SK-N-MC (cell line): ENCODE results near the gene PDE4D.

ENCODE experiments used
- DNase-seq: peaks from one replicate; pipeline ENCODE4 v3.0.0-alpha.2; 2011; ENCODE audit warnings: low read depth, low spot score
- H3K27ac ChIP-seq: fragments of 200-600 bp; sonication (generic); 2 replicates; pipeline ENCODE4 v1.5.1; 2016; ENCODE audit warnings: mixed run types
- H3K36me3 ChIP-seq: fragments of 200-600 bp; sonication (generic); 2 replicates; pipeline ENCODE4 v1.6.1; 2017; ENCODE audit warnings: antibody characterized with exemption, low read length, mixed read lengths; ENCODE audit not compliant: insufficient read depth
- H3K4me3 ChIP-seq: fragments of 200-600 bp; sonication (generic); 2 replicates; pipeline ENCODE4 v1.5.1; 2016
- H3K9ac ChIP-seq: fragments of 200-600 bp; sonication (generic); 2 replicates; pipeline ENCODE4 v1.8.0; 2017; ENCODE audit warnings: mixed run types, mixed read lengths; ENCODE audit not compliant: insufficient read length
- H3K9me3 ChIP-seq: fragments of 200-600 bp; sonication (generic); 2 replicates; pipeline ENCODE4 v1.6.1; 2017; ENCODE audit warnings: low read depth, mild to moderate bottlenecking, antibody characterized with exemption, low read length, moderate library complexity, mixed read lengths
- EZH2 ChIP-seq: fragments of 200-600 bp; sonication (generic); IDR thresholded peaks from one replicate; pipeline ENCODE4 v1.6.1; 2017; ENCODE audit warnings: antibody characterized with exemption
- FOXP2 ChIP-seq: optimal IDR thresholded peaks from 2 replicates; pipeline ENCODE3; 2011; ENCODE audit warnings: mild to moderate bottlenecking, moderate library complexity; ENCODE audit not compliant: insufficient read depth; ENCODE audit errors: extremely low read length, control extremely low read depth
- POLR2AphosphoS5 ChIP-seq: IDR thresholded peaks from 2 replicates; pipeline ENCODE4 v1.6.1; 2012; ENCODE audit warnings: mild to moderate bottlenecking, low read depth, low read length, borderline replicate concordance

Gene PDE4D

DNA sequence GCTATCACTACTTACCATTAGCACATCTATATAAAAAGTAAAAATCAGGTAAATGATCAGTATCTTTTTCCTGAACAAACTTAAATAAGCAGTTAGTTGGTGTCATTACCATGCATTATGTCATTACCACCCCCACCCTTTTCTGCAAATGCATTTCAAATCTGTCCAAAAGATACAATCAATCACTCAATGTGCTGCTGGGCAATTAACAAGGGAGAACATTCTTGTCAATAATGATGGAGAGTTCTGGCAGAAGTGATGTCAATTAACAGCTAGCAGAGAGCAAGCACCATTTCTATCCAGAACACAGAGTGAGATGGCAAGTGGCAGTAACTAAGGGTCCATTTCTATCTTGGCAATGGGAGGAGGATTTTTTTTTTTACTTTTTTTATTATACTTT lies 3.5 kb upstream of the PDE4D start:
- TF ChIP-seq FOXP2 (no peak), EZH2 (no peak), POLR2AphosphoS5 (no peak)
- H3K9me3 ChIP-seq: no peaks in the 10 kb centered on the region
- no peak overlapping the region for H3K4me3 ChIP-seq
- no peak overlapping the region for H3K27ac ChIP-seq
- DNase-seq: no peak
- H3K9ac ChIP-seq: no peak overlapping the region
- no peaks in the 10 kb centered on the region for H3K36me3 ChIP-seq

- DNase-seq: no peak
- TF ChIP-seq EZH2 (no peak), POLR2AphosphoS5 (no peak), FOXP2 (no peak)
- Histone ChIP-seq H3K36me3 (no peaks in the 10 kb centered on the region), H3K9me3 (no peaks in the 10 kb centered on the region), H3K27ac (no peak overlapping the region), H3K9ac (no peak overlapping the region), H3K4me3 (no peak overlapping the region)
These were observed 1.4 kb downstream of the PDE4D start for GRCh38 chr5:59891962-59892643.

DNA sequence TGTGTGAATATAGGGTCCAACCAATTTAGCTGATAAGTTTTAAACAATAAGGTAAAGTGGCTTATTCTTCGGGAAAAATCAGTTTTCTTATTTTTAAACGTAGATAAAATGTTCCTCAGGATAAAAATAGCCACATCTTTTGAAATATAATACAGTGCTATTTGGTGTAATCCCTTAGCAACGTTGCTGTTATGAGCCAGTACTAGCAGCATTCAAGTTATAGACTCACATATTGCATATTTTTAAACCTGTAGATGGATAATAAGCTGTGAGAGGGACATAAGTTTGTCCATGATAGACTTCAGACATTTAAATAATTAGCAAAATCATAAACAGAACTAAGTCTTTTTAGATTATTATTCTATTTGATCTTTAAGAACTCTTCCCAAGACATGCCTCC lies 6.3 kb downstream of the PDE4D start:
- DNase-seq: no peak

DNA sequence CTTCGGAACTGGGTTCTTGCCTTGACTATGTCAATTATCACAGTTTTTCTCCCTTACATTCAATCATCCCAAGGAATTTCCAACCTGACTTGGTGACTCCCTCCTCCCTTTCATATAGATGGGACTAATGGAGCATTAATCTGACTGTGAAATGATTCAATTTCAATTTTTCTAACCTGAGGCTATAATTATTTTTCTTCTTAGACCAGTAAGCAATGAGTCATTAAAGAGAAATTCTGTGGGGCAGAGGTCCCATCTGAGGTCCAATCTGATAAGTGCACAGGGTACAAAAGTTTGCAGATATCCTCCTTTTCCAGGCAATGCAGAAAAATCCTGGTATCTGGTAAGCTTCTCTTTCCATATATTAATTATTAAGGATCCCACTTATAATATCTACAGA lies 18.9 kb downstream of the PDE4D start:
- TF ChIP-seq EZH2 (no peak), FOXP2 (no peak), POLR2AphosphoS5 (no peak)
- no peak for DNase-seq
- Histone ChIP-seq H3K36me3 (no peaks in the 10 kb centered on the region), H3K9ac (no peak overlapping the region), H3K27ac (no peak overlapping the region), H3K4me3 (no peak overlapping the region), H3K9me3 (no peaks in the 10 kb centered on the region)

More for the DNA sequence above, 6.3 kb downstream of the PDE4D start:
- H3K27ac ChIP-seq: no peak overlapping the region
- H3K9me3 ChIP-seq: no peaks in the 10 kb centered on the region
- TF ChIP-seq EZH2: no peak
- no peak for TF ChIP-seq FOXP2
- TF ChIP-seq POLR2AphosphoS5: no peak
- no peak overlapping the region for H3K4me3 ChIP-seq
- no peak overlapping the region for H3K9ac ChIP-seq
- no peaks in the 10 kb centered on the region for H3K36me3 ChIP-seq

GRCh38 chr5:59873113-59873512 lies 20.4 kb downstream of the PDE4D start:
- Histone ChIP-seq H3K36me3 (no peaks in the 10 kb centered on the region), H3K9ac (no peak overlapping the region), H3K27ac (no peak overlapping the region), H3K4me3 (no peak overlapping the region), H3K9me3 (no peaks in the 10 kb centered on the region)
- no peak for DNase-seq
- TF ChIP-seq FOXP2: no peak
- no peak for TF ChIP-seq POLR2AphosphoS5
- no peak for TF ChIP-seq EZH2

DNA sequence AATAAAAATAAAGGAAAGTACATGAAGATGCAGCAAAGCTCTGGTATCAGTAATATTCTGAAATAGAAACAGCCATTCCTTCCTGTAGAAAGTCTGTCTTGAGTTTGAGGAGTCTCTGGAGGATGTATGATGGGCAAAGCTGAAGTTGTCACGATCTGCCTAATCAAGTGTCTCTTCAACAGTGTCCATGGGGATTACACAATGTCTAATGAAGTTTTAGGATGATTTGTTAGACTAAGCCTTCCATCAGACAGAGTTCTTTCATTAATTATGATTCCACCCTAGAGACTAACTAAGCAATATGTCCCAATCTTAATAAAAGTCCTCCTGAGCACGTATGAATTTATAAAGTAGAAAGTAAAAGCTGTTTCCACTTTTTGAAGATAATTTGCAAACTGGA lies 26.9 kb downstream of the PDE4D start:
- H3K9me3 ChIP-seq: no peaks in the 10 kb centered on the region
- H3K36me3 ChIP-seq: no peaks in the 10 kb centered on the region
- no peak overlapping the region for H3K9ac ChIP-seq
- TF ChIP-seq POLR2AphosphoS5: no peak
- TF ChIP-seq EZH2: no peak
- no peak for TF ChIP-seq FOXP2
- no peak overlapping the region for H3K4me3 ChIP-seq
- no peak for DNase-seq
- no peak overlapping the region for H3K27ac ChIP-seq

- DNase-seq: no peak
- no peak overlapping the region for H3K27ac ChIP-seq
- H3K9me3 ChIP-seq: no peaks in the 10 kb centered on the region
- no peak overlapping the region for H3K9ac ChIP-seq
- H3K36me3 ChIP-seq: no peaks in the 10 kb centered on the region
- no peak overlapping the region for H3K4me3 ChIP-seq
- TF ChIP-seq POLR2AphosphoS5 (no peak), FOXP2 (no peak), EZH2 (no peak)
These were observed 28.8 kb downstream of the PDE4D start for GRCh38 chr5:59864718-59865117.

GRCh38 chr5:59863777-59864176 lies 29.7 kb downstream of the PDE4D start:
- Histone ChIP-seq H3K4me3 (no peak overlapping the region), H3K36me3 (no peaks in the 10 kb centered on the region), H3K9me3 (no peaks in the 10 kb centered on the region), H3K9ac (no peak overlapping the region), H3K27ac (no peak overlapping the region)
- TF ChIP-seq POLR2AphosphoS5: no peak
- no peak for TF ChIP-seq EZH2
- TF ChIP-seq FOXP2: no peak
- DNase-seq: no peak

- H3K27ac ChIP-seq: no peak overlapping the region
- TF ChIP-seq EZH2: no peak
- TF ChIP-seq FOXP2: no peak
- TF ChIP-seq POLR2AphosphoS5: no peak
- DNase-seq: no peak
- H3K9ac ChIP-seq: no peak overlapping the region
- H3K9me3 ChIP-seq: no peaks in the 10 kb centered on the region
- no peak overlapping the region for H3K4me3 ChIP-seq
- H3K36me3 ChIP-seq: no peaks in the 10 kb centered on the region
These were observed 37.2 kb downstream of the PDE4D start for GRCh38 chr5:59856358-59856757.
